Osteoblast (primary cell): ENCODE results near the gene ASPDH. TPM values are rescaled to one million over a fixed set of nuclear protein-coding genes. Genes with fewer than 3 reads are reported as not detected.
A peak's percentile ranks its signal among the peaks of the same experiment; 100 is the strongest.

Experiments
- DNase-seq: peaks from one replicate; pipeline ENCODE4 v3.0.0; 2011; ENCODE audit warnings: low spot score, mixed read lengths; ENCODE audit not compliant: insufficient read length; ENCODE audit errors: missing footprints
- H2AFZ ChIP-seq: 2 replicates; pipeline ENCODE4 v1.6.0; 2011; ENCODE audit warnings: mild to moderate bottlenecking, low read length
- H3K27ac ChIP-seq: 2 replicates; pipeline ENCODE4 v1.5.1; 2011; ENCODE audit warnings: mild to moderate bottlenecking, low read depth, low read length, moderate library complexity
- H3K27me3 ChIP-seq: 2 replicates; pipeline ENCODE4 v1.6.0; 2012; ENCODE audit warnings: mild to moderate bottlenecking, control low read depth, inconsistent platforms, low read length, moderate library complexity; ENCODE audit not compliant: insufficient read depth
- H3K36me3 ChIP-seq: 2 replicates; pipeline ENCODE4 v1.5.1; 2011; ENCODE audit warnings: mild to moderate bottlenecking, low read length, control low read depth, moderate library complexity; ENCODE audit not compliant: insufficient read depth
- H3K4me1 ChIP-seq: 2 replicates; pipeline ENCODE4 v1.5.1; 2011; ENCODE audit warnings: mild to moderate bottlenecking, low read length, control low read depth, moderate library complexity; ENCODE audit not compliant: insufficient read depth
- H3K4me2 ChIP-seq: 2 replicates; pipeline ENCODE4 v1.6.0; 2011; ENCODE audit warnings: mild to moderate bottlenecking, low read length; ENCODE audit not compliant: insufficient read depth
- H3K4me3 ChIP-seq: fragments of 200-600 bp; sonication (generic); 3 replicates; pipeline ENCODE4 v1.5.1; 2012; ENCODE audit warnings: mild to moderate bottlenecking, low read length, inconsistent platforms; ENCODE audit not compliant: insufficient read depth
- H3K79me2 ChIP-seq: 2 replicates; pipeline ENCODE4 v1.6.0; 2012; ENCODE audit warnings: mild to moderate bottlenecking, low read length, control low read depth, inconsistent platforms; ENCODE audit not compliant: insufficient read depth
- H3K9me3 ChIP-seq: 2 replicates; pipeline ENCODE4 v1.5.1; 2011; ENCODE audit warnings: low read depth, low read length, control low read depth
- H4K20me1 ChIP-seq: 2 replicates; pipeline ENCODE4 v1.6.0; 2012; ENCODE audit warnings: mild to moderate bottlenecking, low read length, control low read depth; ENCODE audit not compliant: insufficient read depth
- total RNA-seq: library from RNA; depleted of rRNA; stranded (reverse); fragments of >200 nt; gene quantifications from 2 replicates; pipeline ENCODE4 v1.2.3, GENCODE V29; 2012
- TF ChIP-seq, protein P1 (sequence below): IDR thresholded peaks from 2 replicates; pipeline ENCODE4 v1.5.1; 2011; ENCODE audit warnings: mild to moderate bottlenecking, low read depth, low read length, moderate library complexity; ENCODE audit errors: extremely low read depth

Gene ASPDH
- total RNA-seq, 1 donor: not detected

DNA sequence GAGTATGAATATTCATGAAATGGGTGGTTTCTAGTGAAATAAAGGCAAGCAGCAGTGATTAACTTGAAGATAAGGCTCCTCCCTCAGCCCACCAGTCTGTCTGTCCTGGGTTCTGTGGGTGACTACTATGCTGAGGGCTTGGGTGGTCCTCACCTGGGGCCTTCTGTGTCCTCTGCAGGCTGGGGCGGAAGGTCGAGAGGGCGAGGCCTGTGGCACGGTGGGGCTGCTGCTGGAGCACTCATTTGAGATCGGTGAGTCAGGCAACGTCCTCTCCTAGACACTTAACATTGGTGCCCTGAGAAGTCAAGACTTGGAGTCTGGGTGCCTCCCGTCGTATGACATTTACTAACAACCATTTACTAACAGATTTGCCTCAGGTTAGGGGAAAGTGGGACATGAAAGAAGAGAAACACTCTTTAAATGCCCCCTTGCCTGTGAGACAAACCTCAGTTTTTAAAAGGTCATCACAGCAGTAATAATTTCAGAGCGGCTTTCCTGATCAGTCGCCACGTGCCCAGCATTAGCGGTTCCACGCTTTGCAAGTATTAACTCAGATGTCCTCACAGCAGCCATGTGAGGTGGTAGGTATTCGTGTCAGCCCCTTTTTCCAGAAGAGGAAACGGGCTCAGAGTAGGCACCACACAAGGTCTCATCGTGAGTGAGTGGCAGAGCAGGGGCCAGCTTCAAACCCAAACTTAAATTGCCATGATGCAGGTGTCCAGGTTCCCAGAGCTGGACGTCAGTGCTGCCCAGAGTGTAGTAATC, 35.8 kb downstream of the ASPDH start:
- TF ChIP-seq, protein P1, sequence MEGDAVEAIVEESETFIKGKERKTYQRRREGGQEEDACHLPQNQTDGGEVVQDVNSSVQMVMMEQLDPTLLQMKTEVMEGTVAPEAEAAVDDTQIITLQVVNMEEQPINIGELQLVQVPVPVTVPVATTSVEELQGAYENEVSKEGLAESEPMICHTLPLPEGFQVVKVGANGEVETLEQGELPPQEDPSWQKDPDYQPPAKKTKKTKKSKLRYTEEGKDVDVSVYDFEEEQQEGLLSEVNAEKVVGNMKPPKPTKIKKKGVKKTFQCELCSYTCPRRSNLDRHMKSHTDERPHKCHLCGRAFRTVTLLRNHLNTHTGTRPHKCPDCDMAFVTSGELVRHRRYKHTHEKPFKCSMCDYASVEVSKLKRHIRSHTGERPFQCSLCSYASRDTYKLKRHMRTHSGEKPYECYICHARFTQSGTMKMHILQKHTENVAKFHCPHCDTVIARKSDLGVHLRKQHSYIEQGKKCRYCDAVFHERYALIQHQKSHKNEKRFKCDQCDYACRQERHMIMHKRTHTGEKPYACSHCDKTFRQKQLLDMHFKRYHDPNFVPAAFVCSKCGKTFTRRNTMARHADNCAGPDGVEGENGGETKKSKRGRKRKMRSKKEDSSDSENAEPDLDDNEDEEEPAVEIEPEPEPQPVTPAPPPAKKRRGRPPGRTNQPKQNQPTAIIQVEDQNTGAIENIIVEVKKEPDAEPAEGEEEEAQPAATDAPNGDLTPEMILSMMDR: no peak
- H3K4me3 ChIP-seq: peak overlapping the region; percentile 99
- H3K9me3 ChIP-seq: no peaks in the 10 kb centered on the region
- no peak overlapping the region for H3K27ac ChIP-seq
- peaks cover 7% of the 10 kb centered on the region for H3K4me1 ChIP-seq
- H4K20me1 ChIP-seq: peaks cover 23% of the 10 kb centered on the region
- H3K36me3 ChIP-seq: peaks cover 10% of the 10 kb centered on the region
- H3K4me2 ChIP-seq: peak overlapping the region; percentile 84
- H3K27me3 ChIP-seq: no peaks in the 10 kb centered on the region
- no peak overlapping the region for H2AFZ ChIP-seq
- H3K79me2 ChIP-seq: peaks cover 23% of the 10 kb centered on the region
- no peak for DNase-seq

DNA sequence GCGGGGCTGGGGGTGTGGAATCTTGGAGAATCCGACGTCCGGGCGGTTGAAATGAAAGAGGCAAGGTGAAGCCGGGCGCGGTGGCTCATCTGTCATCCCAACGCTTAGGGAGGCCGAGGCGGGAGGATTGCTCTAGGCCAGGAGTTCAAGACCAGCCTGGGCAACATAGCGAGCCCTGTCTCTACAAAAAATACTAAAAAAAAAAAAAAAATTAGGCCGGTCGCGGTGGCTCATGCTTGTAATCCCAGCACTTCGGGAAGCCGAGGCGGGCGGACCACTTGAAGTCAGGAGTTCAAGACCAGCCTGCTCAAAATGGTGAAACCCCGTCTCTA, 36.8 kb downstream of the ASPDH start:
- Histone ChIP-seq H3K79me2 (peaks cover 23% of the 10 kb centered on the region), H3K4me3 (peak overlapping the region; percentile 99), H3K9me3 (no peaks in the 10 kb centered on the region), H3K4me2 (peak overlapping the region; percentile 84), H3K36me3 (peaks cover 10% of the 10 kb centered on the region), H3K27ac (peak overlapping the region; percentile 67), H3K4me1 (peaks cover 7% of the 10 kb centered on the region), H4K20me1 (peaks cover 23% of the 10 kb centered on the region), H3K27me3 (no peaks in the 10 kb centered on the region), H2AFZ (peak overlapping the region; percentile 93)
- DNase-seq: no peak
- TF ChIP-seq, protein P1: no peak

GRCh38 chr19:50476224-50476906, 37.3 kb downstream of the ASPDH start, which contains the start of the genes EMC10 and GARIN5A:
Gene EMC10, plus strand, starts transcription at chr19:50476507. Its CDS starts 38 bp downstream, at chr19:50476545.
Gene GARIN5A, minus strand, starts transcription at chr19:50476848. Its CDS starts 460 bp downstream, at chr19:50476388.
- peaks cover 10% of the 10 kb centered on the region for H3K36me3 ChIP-seq
- H3K9me3 ChIP-seq: no peaks in the 10 kb centered on the region
- TF ChIP-seq, protein P1: no peak
- peaks cover 23% of the 10 kb centered on the region for H4K20me1 ChIP-seq
- H3K4me2 ChIP-seq: peak within 1 kb of the TSS; percentile 84
- peak within 1 kb of the TSS; percentile 67 for H3K27ac ChIP-seq
- H3K4me1 ChIP-seq: peaks cover 7% of the 10 kb centered on the region
- H3K79me2 ChIP-seq: peaks cover 23% of the 10 kb centered on the region
- no peaks in the 10 kb centered on the region for H3K27me3 ChIP-seq
- DNase-seq: peak; percentile 100
- peak within 1 kb of the TSS; percentile 99 for H3K4me3 ChIP-seq
- peak within 1 kb of the TSS; percentile 93 for H2AFZ ChIP-seq

DNA sequence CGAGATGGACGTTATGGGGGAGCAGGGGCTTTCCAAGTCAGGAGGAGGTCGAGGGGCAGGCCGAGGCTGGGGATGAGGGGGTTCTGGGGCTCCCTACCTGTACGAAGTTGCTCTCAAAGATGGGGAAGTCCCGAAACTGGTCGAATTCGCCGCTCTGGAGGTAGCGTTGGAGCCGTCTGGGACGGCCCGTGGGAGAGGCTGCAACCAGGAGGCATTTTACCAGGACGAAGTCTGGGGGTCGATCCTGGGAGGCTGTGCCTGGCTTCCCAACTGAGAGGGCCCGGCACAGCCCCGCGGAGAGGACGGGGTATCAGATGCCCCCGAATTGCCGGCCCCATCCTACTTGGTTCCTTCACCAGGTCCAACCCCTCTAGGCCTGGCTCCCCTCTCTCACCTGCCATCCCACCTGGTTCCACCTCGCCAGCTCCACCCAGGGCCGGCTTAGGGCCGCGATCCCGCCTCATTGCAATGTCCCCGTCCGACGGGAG, 37.9 kb downstream of the ASPDH start:
- Histone ChIP-seq H3K27ac (no peak overlapping the region), H3K9me3 (no peaks in the 10 kb centered on the region), H4K20me1 (peaks cover 23% of the 10 kb centered on the region), H2AFZ (peak overlapping the region; percentile 37), H3K4me3 (peak overlapping the region; percentile 99), H3K27me3 (no peaks in the 10 kb centered on the region), H3K4me1 (peaks cover 7% of the 10 kb centered on the region), H3K79me2 (peaks cover 23% of the 10 kb centered on the region), H3K36me3 (peaks cover 10% of the 10 kb centered on the region), H3K4me2 (no peak overlapping the region)
- DNase-seq: no peak
- TF ChIP-seq, protein P1: no peak
